Stomach (tissue), 19 donors: ENCODE measurements around the gene ARHGAP24. TPM values are rescaled to one million over a fixed set of nuclear protein-coding genes. Genes with fewer than 3 reads are reported as not detected.

ENCODE experiments used
- DNase-seq, 2 donors: peaks; one replicate each; pipeline versions ENCODE4 v3.0.0 to v3.0.0-alpha.2; 2013 to 2019
- H3K27ac ChIP-seq, 5 donors: fragments of 200-600 bp in 4 of 5; sonication (generic) in 4 of 5; one replicate each; pipeline ENCODE4 v1.5.1; 2013 to 2019; ENCODE audit warnings: mild to moderate bottlenecking in 1 of 5, moderate library complexity in 1 of 5
- H3K27me3 ChIP-seq, 3 donors: fragments of 200-600 bp; sonication (generic); one replicate each; pipeline ENCODE4 v1.5.1; 2017 to 2019; ENCODE audit warnings: mixed run types in 1 of 3
- H3K36me3 ChIP-seq, 4 donors: fragments of 200-600 bp; sonication (generic); 1 replicate in 3 of 4; 2 replicates in 1 of 4; pipeline ENCODE4 v1.5.1; 2016 to 2019
- H3K4me1 ChIP-seq, 4 donors: fragments of 200-600 bp; sonication (generic); one replicate each; pipeline ENCODE4 v1.5.1; 2016 to 2019
- H3K4me3 ChIP-seq, 4 donors: fragments of 200-600 bp; sonication (generic) in 3 of 4; one replicate each; pipeline ENCODE4 v1.5.1; 2016 to 2019; ENCODE audit warnings: mild to moderate bottlenecking in 1 of 4
- H3K9me3 ChIP-seq, 4 donors: fragments of 200-600 bp; sonication (generic); one replicate each; pipeline ENCODE4 v1.5.1; 2016 to 2019
- EP300 ChIP-seq: sonication (generic); formaldehyde crosslinking; IDR thresholded peaks from one replicate; pipeline ENCODE4 v1.6.1; 2017; ENCODE audit warnings: antibody characterized with exemption
- POLR2A ChIP-seq, 4 donors: fragments of 450-650 bp; IDR thresholded peaks; one replicate each; pipeline ENCODE4 v1.6.1; 2016; ENCODE audit warnings: antibody characterized with exemption in 4 of 4, control low read depth in 2 of 4, mild to moderate bottlenecking in 1 of 4, moderate library complexity in 1 of 4
- POLR2AphosphoS5 ChIP-seq, 3 donors: sonication (generic); formaldehyde crosslinking; IDR thresholded peaks; one replicate each; pipeline ENCODE4 v1.6.1; 2016; ENCODE audit warnings: antibody characterized with exemption in 3 of 3
- WGBS, 5 donors: extraction: QIAGEN DNeasy Blood & Tissue Kit in 3 of 5; methylation state at CpG; one replicate each; pipeline versions ENCODE4 v1.1.5 to v1.1.7; 2013 to 2018; 5-methylcytosine and 5-hydroxymethylcytosine counted together
- intact Hi-C: fragments of 100-400 bp; cut with DNase I; formaldehyde crosslinking; loops from one replicate; pipeline ENCODE4 v1.15.1; 2023; ENCODE audit warnings: low total_unique reads
- long read RNA-seq, 10 donors: transcript quantifications; one replicate each; lab custom pipeline, GENCODE V29; 2026
- polyA plus RNA-seq, 3 donors: library from polyadenylated mRNA; stranded (reverse); fragments of 200-250 nt; gene quantifications; one replicate each; pipeline ENCODE4 v1.2.3, GENCODE V29; 2013
- total RNA-seq, 5 donors: library from RNA; depleted of rRNA; stranded (reverse); fragments of >200 nt; gene quantifications; one replicate each; pipeline versions ENCODE4 v1.1.0 to v1.2.3, GENCODE V29; 2014 to 2016
- TF ChIP-seq, protein P1 (sequence below), 7 experiments: fragments of 450-650 bp in 4 of 7; fragments of 200-600 bp in 3 of 7; sonication (generic) in 3 of 7; IDR thresholded peaks; one replicate each; pipeline ENCODE4 v1.5.1; 2016 to 2019; ENCODE audit warnings: antibody characterized with exemption in 7 of 7, control low read depth in 2 of 7, mild to moderate bottlenecking in 1 of 7
- donor health status: healthy with polysubstance abuse.
- donor health status: Bipolar disorder and iron deficiency.
- donor health status: healthy.

ARHGAP24 gene
- total RNA-seq (100 to 1,000 TPM in 1 of 5 donors, 10 to 100 TPM in 3, 1 to 10 TPM in 1; 6.4 to 152 (median 54.9) TPM), polyA plus RNA-seq (10 to 100 TPM in 2 of 3 donors, 1 to 10 TPM in 1; 6.7 to 13.4 (median 11.0) TPM)
- long read RNA-seq, donor 1, partial matches to known transcripts: 0 of 2 reads
- long read RNA-seq, donor 1, other reads (novel, unspliced or antisense): 0 of 2 reads
- long read RNA-seq, donor 2, full-length matches to known transcripts: 4 of 4 reads
- long read RNA-seq, donor 2, partial matches to known transcripts: 0 of 4 reads
- long read RNA-seq, donor 2, other reads (novel, unspliced or antisense): 0 of 4 reads
- long read RNA-seq, donor 3: 0 reads
- long read RNA-seq, donor 4: 0 reads
- long read RNA-seq, donor 5, partial matches to known transcripts: 6 of 6 reads
- long read RNA-seq, donor 5, other reads (novel, unspliced or antisense): 0 of 6 reads
- long read RNA-seq, donor 6: 0 reads
- long read RNA-seq, donor 7: 0 reads
- long read RNA-seq, donor 8, full-length matches to known transcripts: 3 of 3 reads
- long read RNA-seq, donor 8, partial matches to known transcripts: 0 of 3 reads
- long read RNA-seq, donor 8, other reads (novel, unspliced or antisense): 0 of 3 reads
- long read RNA-seq, donor 9, partial matches to known transcripts: 0 of 1 reads
- long read RNA-seq, donor 9, other reads (novel, unspliced or antisense): 0 of 1 reads
- long read RNA-seq, donor 10, partial matches to known transcripts: 0 of 2 reads
- long read RNA-seq, donor 10, other reads (novel, unspliced or antisense): 0 of 2 reads

DNA sequence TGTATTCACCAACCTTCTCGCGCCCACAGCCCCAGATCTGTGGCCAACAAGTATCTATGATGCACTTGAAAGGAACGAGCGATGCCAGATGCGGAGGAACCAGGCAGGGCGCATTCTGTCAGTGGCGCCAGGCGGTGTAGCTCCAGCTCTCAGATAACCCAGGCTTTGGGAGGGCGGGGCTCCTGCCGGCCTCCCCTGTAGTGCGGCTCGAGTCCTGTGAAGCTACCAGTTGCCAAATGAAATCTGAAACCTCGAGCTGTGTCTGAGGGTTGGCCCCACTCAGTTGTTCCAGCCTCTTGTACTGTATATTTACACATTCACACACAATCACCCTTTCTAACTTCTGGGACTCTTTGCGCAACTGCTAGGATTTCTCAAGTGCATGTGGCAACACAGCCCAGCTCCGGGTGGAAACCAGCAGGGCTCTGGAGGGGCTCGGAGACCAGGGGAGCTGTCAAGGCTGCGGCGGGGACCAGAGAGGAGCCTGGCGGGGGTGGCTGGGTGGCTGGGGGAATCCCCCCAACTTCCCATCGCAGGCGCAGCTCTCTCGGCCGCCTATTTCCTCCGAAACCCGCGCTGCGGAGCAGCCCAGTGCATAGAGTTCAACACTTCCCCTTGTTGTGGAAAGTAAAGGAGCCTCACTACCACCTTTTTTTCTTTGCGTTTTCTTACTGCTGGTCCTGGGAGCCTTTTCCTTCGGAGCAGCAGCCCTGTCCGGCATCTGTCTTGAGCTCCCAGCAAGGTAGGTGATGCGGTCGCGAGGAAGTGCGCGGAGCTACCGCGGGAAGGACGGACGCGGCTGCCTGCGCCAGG, at the start of gene ARHGAP24:
TSS of gene ARHGAP24 (plus strand) at position 333 of the 813 bp plus-strand sequence.
- Histone ChIP-seq H3K27me3 (peaks cover 0 to 3% (median 0%) of the 10 kb centered on the region in 3 donors), H3K4me3 (peak within 1 kb of the TSS; percentile 46 to 71 (median 60)), H3K36me3 (no peaks in the 10 kb centered on the region), H3K9me3 (no peaks in the 10 kb centered on the region), H3K4me1 (peaks cover 0 to 45% (median 21%) of the 10 kb centered on the region in 4 donors), H3K27ac (peak within 1 kb of the TSS; percentile 85 to 96 (median 91))
- intact Hi-C loops: no loop called here
- DNase-seq: peak; percentile 91 to 95
- 1 to 2% (median 2%) methylated on average over 35 to 41 of the region's 41 CpGs for WGBS, 5 donors
- TF ChIP-seq POLR2A (IDR thresholded peaks at IDR 0.05): no peak
- TF ChIP-seq EP300: no peak
- TF ChIP-seq, protein P1, sequence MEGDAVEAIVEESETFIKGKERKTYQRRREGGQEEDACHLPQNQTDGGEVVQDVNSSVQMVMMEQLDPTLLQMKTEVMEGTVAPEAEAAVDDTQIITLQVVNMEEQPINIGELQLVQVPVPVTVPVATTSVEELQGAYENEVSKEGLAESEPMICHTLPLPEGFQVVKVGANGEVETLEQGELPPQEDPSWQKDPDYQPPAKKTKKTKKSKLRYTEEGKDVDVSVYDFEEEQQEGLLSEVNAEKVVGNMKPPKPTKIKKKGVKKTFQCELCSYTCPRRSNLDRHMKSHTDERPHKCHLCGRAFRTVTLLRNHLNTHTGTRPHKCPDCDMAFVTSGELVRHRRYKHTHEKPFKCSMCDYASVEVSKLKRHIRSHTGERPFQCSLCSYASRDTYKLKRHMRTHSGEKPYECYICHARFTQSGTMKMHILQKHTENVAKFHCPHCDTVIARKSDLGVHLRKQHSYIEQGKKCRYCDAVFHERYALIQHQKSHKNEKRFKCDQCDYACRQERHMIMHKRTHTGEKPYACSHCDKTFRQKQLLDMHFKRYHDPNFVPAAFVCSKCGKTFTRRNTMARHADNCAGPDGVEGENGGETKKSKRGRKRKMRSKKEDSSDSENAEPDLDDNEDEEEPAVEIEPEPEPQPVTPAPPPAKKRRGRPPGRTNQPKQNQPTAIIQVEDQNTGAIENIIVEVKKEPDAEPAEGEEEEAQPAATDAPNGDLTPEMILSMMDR (IDR thresholded peaks at IDR 0.05): peak in 1 of 7 experiments; percentile 17
- peak; percentile 32 to 91 (median 84) for TF ChIP-seq POLR2AphosphoS5 (IDR thresholded peaks at IDR 0.05)

DNA sequence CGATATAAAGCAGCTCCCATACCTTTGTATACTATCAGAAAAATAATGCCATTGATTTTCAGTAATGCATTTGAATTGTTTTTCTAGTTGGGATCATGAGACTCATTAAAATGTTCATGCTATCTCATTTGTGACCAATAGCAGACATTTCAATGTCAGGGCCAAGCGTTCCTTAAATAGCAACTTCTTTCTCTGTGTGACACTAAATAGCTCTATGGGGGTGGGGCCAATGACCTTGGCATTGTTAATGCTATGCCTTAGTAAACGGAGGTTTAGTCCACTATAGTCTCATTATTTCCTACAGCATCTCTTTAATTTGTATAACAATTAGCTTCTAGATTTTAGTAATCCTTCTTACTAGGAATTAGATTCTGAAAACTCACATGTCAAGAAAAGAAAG, 48.6 kb upstream of the ARHGAP24 start:
- Histone ChIP-seq H3K9me3 (no peaks in the 10 kb centered on the region), H3K36me3 (no peaks in the 10 kb centered on the region), H3K27me3 (no peaks in the 10 kb centered on the region), H3K4me1 (no peaks in the 10 kb centered on the region), H3K27ac (no peak overlapping the region), H3K4me3 (no peak overlapping the region)
- intact Hi-C loops: no loop called here
- TF ChIP-seq, protein P1 (IDR thresholded peaks at IDR 0.05): no peak
- TF ChIP-seq POLR2AphosphoS5 (IDR thresholded peaks at IDR 0.05): no peak
- TF ChIP-seq POLR2A (IDR thresholded peaks at IDR 0.05): no peak
- TF ChIP-seq EP300: no peak
- WGBS, 5 donors: 80 to 88% (median 81%) methylated on average over 3 of the region's 3 CpGs
- no peak for DNase-seq

DNA sequence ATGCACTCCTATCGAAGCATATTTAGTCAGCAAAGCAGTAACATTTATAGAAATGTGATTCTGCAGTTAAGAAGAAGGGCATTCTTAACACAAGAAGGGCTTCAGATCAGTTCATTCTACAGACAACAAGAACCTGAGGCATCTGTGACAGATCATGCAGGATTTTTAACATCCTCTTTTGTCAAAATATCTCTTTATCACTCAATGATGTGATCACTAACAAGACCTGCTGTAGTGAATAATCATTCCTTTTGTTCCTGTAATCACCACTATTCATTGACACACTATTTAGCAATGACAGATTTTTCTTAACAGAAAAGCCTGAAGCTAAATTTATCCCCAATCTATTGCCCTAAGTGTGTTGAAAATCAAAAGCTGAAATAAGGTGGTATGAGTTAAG, 47.8 kb upstream of the ARHGAP24 start:
- intact Hi-C loops: no loop called here
- H3K4me1 ChIP-seq: no peaks in the 10 kb centered on the region
- H3K27ac ChIP-seq: no peak overlapping the region
- DNase-seq: no peak
- TF ChIP-seq, protein P1 (IDR thresholded peaks at IDR 0.05): no peak
- TF ChIP-seq POLR2A (IDR thresholded peaks at IDR 0.05) (no peak), POLR2AphosphoS5 (IDR thresholded peaks at IDR 0.05) (no peak), EP300 (no peak)
- H3K36me3 ChIP-seq: no peaks in the 10 kb centered on the region
- WGBS, 5 donors: 81 to 94% (median 92%) methylated on average over 1 of the region's 1 CpG
- H3K27me3 ChIP-seq: no peaks in the 10 kb centered on the region
- no peaks in the 10 kb centered on the region for H3K9me3 ChIP-seq
- H3K4me3 ChIP-seq: no peak overlapping the region

DNA sequence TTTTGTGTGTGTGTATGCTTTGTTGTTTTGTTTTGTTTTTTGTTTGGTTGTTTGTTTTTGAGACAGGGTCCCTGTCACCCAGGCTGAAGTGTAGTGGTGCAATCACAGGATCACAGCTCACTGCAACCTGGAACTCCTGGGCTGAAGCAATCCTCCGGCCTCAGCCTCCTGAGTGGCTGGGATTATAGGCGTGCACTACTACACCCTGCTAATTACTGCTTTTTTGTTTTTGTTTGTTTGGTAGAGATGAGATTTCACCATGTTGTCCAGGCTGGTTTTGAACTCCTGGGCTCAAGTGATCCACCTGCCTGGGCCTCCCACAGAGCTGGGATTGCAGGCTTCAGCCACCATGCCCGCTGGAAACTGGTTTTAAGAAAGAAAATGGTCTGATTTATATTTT, 44.7 kb upstream of the ARHGAP24 start:
- intact Hi-C loops: no loop called here

More for the DNA sequence above, 44.7 kb upstream of the ARHGAP24 start:
- H3K4me3 ChIP-seq: no peak overlapping the region
- H3K27me3 ChIP-seq: no peaks in the 10 kb centered on the region
- no peak for DNase-seq
- H3K27ac ChIP-seq: no peak overlapping the region
- 91 to 97% (median 97%) methylated on average over 3 of the region's 3 CpGs for WGBS, 5 donors
- H3K4me1 ChIP-seq: no peaks in the 10 kb centered on the region
- no peaks in the 10 kb centered on the region for H3K36me3 ChIP-seq
- no peaks in the 10 kb centered on the region for H3K9me3 ChIP-seq
- TF ChIP-seq, protein P1 (IDR thresholded peaks at IDR 0.05): no peak
- TF ChIP-seq EP300 (no peak), POLR2AphosphoS5 (IDR thresholded peaks at IDR 0.05) (no peak), POLR2A (IDR thresholded peaks at IDR 0.05) (no peak)
